Measurements from ENCODE around the gene AUTS2. TPM values are rescaled to one million over a fixed set of nuclear protein-coding genes. Genes with fewer than 3 reads are reported as not detected.

Gene AUTS2
- total RNA-seq, 1 donor from 2014 or later: 53.0 TPM

DNA sequence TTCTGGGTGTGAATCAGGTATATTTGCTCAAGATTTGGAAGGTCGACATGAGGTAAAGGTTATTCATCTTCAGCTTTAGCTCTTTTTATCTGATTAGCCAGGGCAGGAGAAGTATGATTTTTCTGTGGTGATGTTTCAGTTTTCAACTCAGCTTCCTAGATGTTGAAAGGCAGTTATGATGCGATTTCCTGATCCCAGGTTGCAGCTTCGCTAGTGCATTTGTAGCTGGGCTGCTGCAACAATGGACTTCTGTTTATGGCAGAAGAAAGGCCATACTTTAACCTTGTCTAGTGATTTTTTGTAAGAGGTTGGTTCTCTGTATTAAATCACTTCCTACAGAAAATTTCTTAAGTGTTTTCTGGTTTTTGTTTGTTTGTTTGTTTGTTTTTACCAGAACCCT, 619.3 kb downstream of the AUTS2 start:
- H3K27me3 ChIP-seq: no peaks in the 10 kb centered on the region
- intact Hi-C loops (cut with DNase I): no loop called here
- no peak for DNase-seq (ENCODE audit: extremely low spot score in 2 of 2)
- TF ChIP-seq POLR2A (IDR thresholded peaks at IDR 0.05): no peak
- no peak for TF ChIP-seq CTCF (IDR thresholded peaks at IDR 0.05)
- no peak for TF ChIP-seq POLR2AphosphoS5 (IDR thresholded peaks at IDR 0.05; ENCODE audit: insufficient read depth in 1 of 2, low read depth in 1 of 2)
- no peaks in the 10 kb centered on the region for H3K36me3 ChIP-seq
- H3K27ac ChIP-seq: no peak overlapping the region
- H3K4me3 ChIP-seq: no peak overlapping the region
- no peaks in the 10 kb centered on the region for H3K4me1 ChIP-seq
- H3K9me3 ChIP-seq: no peaks in the 10 kb centered on the region

GRCh38 chr7:70218006-70218405, 619.7 kb downstream of the AUTS2 start:
- no peaks in the 10 kb centered on the region for H3K27me3 ChIP-seq
- no peak overlapping the region for H3K27ac ChIP-seq
- DNase-seq (ENCODE audit: extremely low spot score in 2 of 2): no peak
- H3K36me3 ChIP-seq: no peaks in the 10 kb centered on the region
- no peaks in the 10 kb centered on the region for H3K4me1 ChIP-seq
- TF ChIP-seq POLR2AphosphoS5 (IDR thresholded peaks at IDR 0.05; ENCODE audit: insufficient read depth in 1 of 2, low read depth in 1 of 2) (no peak), CTCF (IDR thresholded peaks at IDR 0.05) (no peak), POLR2A (IDR thresholded peaks at IDR 0.05) (no peak)
- intact Hi-C loops (cut with DNase I): no loop called here
- H3K9me3 ChIP-seq: no peaks in the 10 kb centered on the region
- H3K4me3 ChIP-seq: no peak overlapping the region

GRCh38 chr7:70219061-70219460, 620.8 kb downstream of the AUTS2 start:
- TF ChIP-seq POLR2AphosphoS5 (IDR thresholded peaks at IDR 0.05; ENCODE audit: insufficient read depth in 1 of 2, low read depth in 1 of 2) (no peak), POLR2A (IDR thresholded peaks at IDR 0.05) (no peak), CTCF (IDR thresholded peaks at IDR 0.05) (no peak)
- H3K36me3 ChIP-seq: no peaks in the 10 kb centered on the region
- no peaks in the 10 kb centered on the region for H3K9me3 ChIP-seq
- no peaks in the 10 kb centered on the region for H3K4me1 ChIP-seq
- no peaks in the 10 kb centered on the region for H3K27me3 ChIP-seq
- no peak overlapping the region for H3K27ac ChIP-seq
- no peak for DNase-seq (ENCODE audit: extremely low spot score in 2 of 2)
- intact Hi-C loops (cut with DNase I): no loop called here
- H3K4me3 ChIP-seq: no peak overlapping the region

- no peak for DNase-seq (ENCODE audit: extremely low spot score in 2 of 2)
- Histone ChIP-seq H3K9me3 (peaks cover 8% of the 10 kb centered on the region), H3K27ac (no peak overlapping the region), H3K4me3 (no peak overlapping the region), H3K27me3 (no peaks in the 10 kb centered on the region), H3K4me1 (no peaks in the 10 kb centered on the region), H3K36me3 (peaks cover 0 to 4% of the 10 kb centered on the region in 2 donors)
- intact Hi-C loops (cut with DNase I): no loop called here
- TF ChIP-seq POLR2AphosphoS5 (IDR thresholded peaks at IDR 0.05; ENCODE audit: insufficient read depth in 1 of 2, low read depth in 1 of 2) (no peak), CTCF (IDR thresholded peaks at IDR 0.05) (no peak), POLR2A (IDR thresholded peaks at IDR 0.05) (no peak)
Measured at GRCh38 chr7:70229242-70229641, 631.0 kb downstream of the AUTS2 start.

DNA sequence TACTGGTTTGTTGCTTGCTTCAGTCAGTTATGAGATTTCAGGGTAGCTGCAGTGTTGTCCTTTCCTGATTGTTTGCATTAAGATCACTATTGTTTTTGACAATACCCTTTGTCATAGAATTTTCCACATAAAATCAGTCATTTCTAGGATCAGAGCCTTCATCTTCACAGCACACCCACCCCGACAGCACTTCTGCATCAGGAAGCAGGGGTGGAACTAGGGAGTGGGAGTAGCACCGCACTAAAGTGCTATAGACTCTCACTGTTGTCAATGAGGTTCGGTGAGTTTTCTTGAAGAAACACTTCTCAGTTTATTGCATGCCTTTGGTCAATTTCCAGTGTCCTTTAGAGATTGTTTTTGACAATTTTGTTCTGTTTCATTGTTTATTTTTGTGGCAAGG, 632.5 kb downstream of the AUTS2 start:
- Histone ChIP-seq H3K4me1 (no peaks in the 10 kb centered on the region), H3K9me3 (peaks cover 8% of the 10 kb centered on the region), H3K36me3 (peaks cover 0 to 4% of the 10 kb centered on the region in 2 donors), H3K27ac (no peak overlapping the region), H3K27me3 (no peaks in the 10 kb centered on the region), H3K4me3 (no peak overlapping the region)
- intact Hi-C loops (cut with DNase I): no loop called here
- TF ChIP-seq POLR2A (IDR thresholded peaks at IDR 0.05) (no peak), CTCF (IDR thresholded peaks at IDR 0.05) (no peak), POLR2AphosphoS5 (IDR thresholded peaks at IDR 0.05; ENCODE audit: insufficient read depth in 1 of 2, low read depth in 1 of 2) (no peak)
- DNase-seq (ENCODE audit: extremely low spot score in 2 of 2): no peak

All from vagina (tissue), 2 donors.